ENCODE data around the gene LIMK1.

DNA sequence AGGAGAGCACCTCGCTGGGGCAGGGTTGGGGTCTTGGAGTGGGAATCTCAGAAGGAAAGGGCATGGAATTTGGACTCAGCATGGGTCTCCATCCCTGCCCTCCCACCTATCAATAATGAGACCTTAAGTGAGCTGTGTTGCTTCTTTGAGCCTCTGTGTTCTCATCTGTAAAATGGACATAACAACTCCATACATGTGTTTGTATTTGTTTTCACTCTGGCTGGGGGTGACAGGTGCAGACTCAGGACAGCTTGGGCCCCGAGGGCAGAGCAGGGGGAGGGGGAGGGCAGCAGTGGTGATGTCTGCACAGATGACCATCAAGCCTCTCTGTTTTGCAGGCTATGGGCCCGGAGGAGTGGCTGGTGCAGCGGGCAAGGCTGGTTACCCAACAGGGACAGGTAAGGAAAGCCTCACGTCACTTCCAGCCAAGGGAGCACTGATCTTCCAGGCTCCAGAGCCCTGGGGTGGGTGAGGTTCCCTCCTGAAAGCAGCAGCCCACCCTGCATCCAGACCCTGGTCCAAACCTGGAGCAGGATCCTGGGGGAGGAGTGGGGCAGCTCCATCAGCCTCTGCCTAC lies 35.7 kb upstream of the LIMK1 start:
- TF ChIP-seq, protein P1, sequence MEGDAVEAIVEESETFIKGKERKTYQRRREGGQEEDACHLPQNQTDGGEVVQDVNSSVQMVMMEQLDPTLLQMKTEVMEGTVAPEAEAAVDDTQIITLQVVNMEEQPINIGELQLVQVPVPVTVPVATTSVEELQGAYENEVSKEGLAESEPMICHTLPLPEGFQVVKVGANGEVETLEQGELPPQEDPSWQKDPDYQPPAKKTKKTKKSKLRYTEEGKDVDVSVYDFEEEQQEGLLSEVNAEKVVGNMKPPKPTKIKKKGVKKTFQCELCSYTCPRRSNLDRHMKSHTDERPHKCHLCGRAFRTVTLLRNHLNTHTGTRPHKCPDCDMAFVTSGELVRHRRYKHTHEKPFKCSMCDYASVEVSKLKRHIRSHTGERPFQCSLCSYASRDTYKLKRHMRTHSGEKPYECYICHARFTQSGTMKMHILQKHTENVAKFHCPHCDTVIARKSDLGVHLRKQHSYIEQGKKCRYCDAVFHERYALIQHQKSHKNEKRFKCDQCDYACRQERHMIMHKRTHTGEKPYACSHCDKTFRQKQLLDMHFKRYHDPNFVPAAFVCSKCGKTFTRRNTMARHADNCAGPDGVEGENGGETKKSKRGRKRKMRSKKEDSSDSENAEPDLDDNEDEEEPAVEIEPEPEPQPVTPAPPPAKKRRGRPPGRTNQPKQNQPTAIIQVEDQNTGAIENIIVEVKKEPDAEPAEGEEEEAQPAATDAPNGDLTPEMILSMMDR (optimal IDR thresholded peaks at IDR 0.05 in 1 of 3, IDR thresholded peaks at IDR 0.05 in 1 of 3, conservative IDR thresholded peaks at IDR 0.05 in 1 of 3; ENCODE audit: extremely low read depth in 1 of 3, insufficient read depth in 2 of 3, low read length in 3 of 3), result no peak
- TF ChIP-seq EZH2 (IDR thresholded peaks at IDR 0.05; ENCODE audit: low read length), result no peak
